Panc1 (cell line): ENCODE results near the gene KDM2A. TPM values are rescaled to one million over a fixed set of nuclear protein-coding genes. Genes with fewer than 3 reads are reported as not detected.

Experiments
- ATAC-seq: fragments of 200-7000 bp; cut with Tn5 transposase; 2 replicates; pipeline ENCODE4 v1.9.1; 2020; ENCODE audit warnings: mild to moderate bottlenecking, moderate library complexity
- BruUV-seq: library from RNA; stranded (reverse); fragments of 400-500 nt; replicated peaks from 2 replicates; lab custom pipeline; 2021; lab: Mats Ljungman, UMichigan
- CTCF ChIA-PET: fragments of 300-600 bp; sonication (Branson Sonifier 250); formaldehyde crosslinking; loops from one replicate; lab custom pipeline; 2022; ENCODE audit warnings: antibody characterized with exemption; lab: Charles Lee
- POLR2A ChIA-PET: fragments of 300-600 bp; sonication (Branson Sonifier 250); formaldehyde crosslinking; loops from one replicate; lab custom pipeline; 2022; ENCODE audit warnings: antibody characterized with exemption; lab: Charles Lee
- DNase-seq: peaks from one replicate; pipeline ENCODE4 v3.0.0-alpha.2; 2010; ENCODE audit warnings: low read depth, low spot score
- H3K27ac ChIP-seq: 2 replicates; pipeline ENCODE4 v1.5.1; 2011; ENCODE audit warnings: mild to moderate bottlenecking, low read length, inconsistent platforms
- H3K27me3 ChIP-seq: fragments of 200-500 bp; sonication (Bioruptor generic); 2 replicates; pipeline ENCODE4 v1.6.0; 2014; ENCODE audit warnings: low read length, inconsistent platforms; ENCODE audit not compliant: control insufficient read depth, insufficient read depth
- H3K36me3 ChIP-seq: fragments of 200-500 bp; sonication (Bioruptor generic); 2 replicates; pipeline ENCODE4 v1.5.1; 2014; ENCODE audit warnings: inconsistent platforms, mild to moderate bottlenecking, low read length, moderate library complexity; ENCODE audit not compliant: control insufficient read depth, insufficient read depth
- H3K4me1 ChIP-seq: 2 replicates; pipeline ENCODE4 v1.5.1; 2011; ENCODE audit warnings: inconsistent platforms, mild to moderate bottlenecking, low read length, moderate library complexity; ENCODE audit not compliant: control insufficient read depth, insufficient read depth
- H3K4me3 ChIP-seq, 2 experiments: 2 replicates each; pipeline ENCODE4 v1.5.1; 2011 to 2012; ENCODE audit warnings: low read depth in 2 of 2, low read length in 2 of 2, mild to moderate bottlenecking in 2 of 2, inconsistent platforms in 1 of 2, moderate library complexity in 1 of 2
- H3K9me3 ChIP-seq: fragments of 200-500 bp; sonication (Bioruptor generic); 2 replicates; pipeline ENCODE4 v1.5.1; 2014; ENCODE audit warnings: low read depth, mild to moderate bottlenecking, inconsistent platforms, low read length, moderate library complexity; ENCODE audit not compliant: control insufficient read depth, insufficient read depth
- CTCF ChIP-seq: fragments of 450-650 bp; IDR thresholded peaks from 2 replicates; pipeline ENCODE4 v1.5.1; 2017; ENCODE audit warnings: mild to moderate bottlenecking
- POLR2AphosphoS5 ChIP-seq: IDR thresholded peaks from 2 replicates; pipeline ENCODE4 v1.6.1; 2012; ENCODE audit warnings: mild to moderate bottlenecking, low read depth, low read length, moderate library complexity
- SIN3A ChIP-seq: IDR thresholded peaks from 2 replicates; pipeline ENCODE4 v1.6.1; 2012; ENCODE audit warnings: low read depth, mild to moderate bottlenecking, low read length, moderate library complexity, borderline replicate concordance; ENCODE audit not compliant: insufficient read depth
- TCF7L2 ChIP-seq: IDR thresholded peaks from 2 replicates; pipeline ENCODE4 v1.6.1; 2011; ENCODE audit warnings: mild to moderate bottlenecking, low read depth, low read length, inconsistent platforms
- in situ Hi-C: cut with HindIII; loops from 2 replicates; pipeline ENCODE4 v1.10.0; 2016; ENCODE audit warnings: low sequenced_read_pairs, low pct_unique_long_range_greater_than_20kb
- intact Hi-C: fragments of 100-400 bp; cut with micrococcal nuclease; formaldehyde crosslinking; loops from one replicate; pipeline ENCODE4 v1.10.0; 2022; ENCODE audit not compliant: unreplicated experiment
- total RNA-seq: library from RNA; stranded (reverse); gene quantifications from one replicate; pipeline ENCODE4 v1.2.1, GENCODE V29; 2021; ENCODE audit not compliant: unreplicated experiment
- TF ChIP-seq, protein P1 (sequence below), 2 experiments: IDR thresholded peaks; 2 replicates each; pipeline ENCODE4 v1.6.1; 2011 to 2012; ENCODE audit warnings: low read depth in 2 of 2, control low read depth in 1 of 2, low read length in 1 of 2, mild to moderate bottlenecking in 1 of 2, moderate library complexity in 1 of 2; ENCODE audit not compliant: insufficient read depth in 1 of 2

Gene KDM2A
- total RNA-seq, 1 experiment from 2014 or later: 112 TPM

DNA sequence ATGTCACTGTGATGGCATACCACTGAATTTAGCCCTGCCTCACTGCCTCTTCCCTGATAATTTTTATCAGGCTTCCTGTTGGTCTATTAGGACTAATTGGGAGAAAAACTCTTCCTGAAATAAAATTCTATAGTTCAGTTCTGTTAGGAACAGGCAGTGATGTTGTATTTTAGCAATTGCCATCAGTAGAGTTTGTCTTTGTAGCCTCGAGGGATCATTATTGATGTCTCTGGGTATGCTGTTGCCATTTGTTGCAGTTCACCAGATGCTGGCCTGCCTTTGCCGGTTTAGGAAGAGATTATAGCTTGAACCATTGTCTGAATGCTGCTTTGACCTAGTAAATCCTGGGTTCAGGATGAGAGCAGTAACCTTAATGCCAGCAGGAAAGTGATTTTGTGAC lies 41.0 kb downstream of the KDM2A start:
- H3K36me3 ChIP-seq: no peaks in the 10 kb centered on the region
- ChIA-PET CTCF (no interaction called here), POLR2A (no interaction called here)
- no peaks in the 10 kb centered on the region for H3K9me3 ChIP-seq
- ATAC-seq (no peak), DNase-seq (no peak)
- no TSS peak for BruUV-seq
- no peak overlapping the region for H3K4me3 ChIP-seq
- H3K4me1 ChIP-seq: no peaks in the 10 kb centered on the region; the same call in 1 of the 2 replicates
- intact Hi-C loops: no loop called here
- in situ Hi-C loops: loop anchor here (10.0 kb wide), 1 partner anchor 75 kb away; no protein-coding TSS in a partner anchor
- H3K27me3 ChIP-seq: no peaks in the 10 kb centered on the region
- H3K27ac ChIP-seq: no peak overlapping the region
- TF ChIP-seq SIN3A (no peak), POLR2AphosphoS5 (no peak), CTCF (no peak), TCF7L2 (no peak)
- TF ChIP-seq, protein P1, sequence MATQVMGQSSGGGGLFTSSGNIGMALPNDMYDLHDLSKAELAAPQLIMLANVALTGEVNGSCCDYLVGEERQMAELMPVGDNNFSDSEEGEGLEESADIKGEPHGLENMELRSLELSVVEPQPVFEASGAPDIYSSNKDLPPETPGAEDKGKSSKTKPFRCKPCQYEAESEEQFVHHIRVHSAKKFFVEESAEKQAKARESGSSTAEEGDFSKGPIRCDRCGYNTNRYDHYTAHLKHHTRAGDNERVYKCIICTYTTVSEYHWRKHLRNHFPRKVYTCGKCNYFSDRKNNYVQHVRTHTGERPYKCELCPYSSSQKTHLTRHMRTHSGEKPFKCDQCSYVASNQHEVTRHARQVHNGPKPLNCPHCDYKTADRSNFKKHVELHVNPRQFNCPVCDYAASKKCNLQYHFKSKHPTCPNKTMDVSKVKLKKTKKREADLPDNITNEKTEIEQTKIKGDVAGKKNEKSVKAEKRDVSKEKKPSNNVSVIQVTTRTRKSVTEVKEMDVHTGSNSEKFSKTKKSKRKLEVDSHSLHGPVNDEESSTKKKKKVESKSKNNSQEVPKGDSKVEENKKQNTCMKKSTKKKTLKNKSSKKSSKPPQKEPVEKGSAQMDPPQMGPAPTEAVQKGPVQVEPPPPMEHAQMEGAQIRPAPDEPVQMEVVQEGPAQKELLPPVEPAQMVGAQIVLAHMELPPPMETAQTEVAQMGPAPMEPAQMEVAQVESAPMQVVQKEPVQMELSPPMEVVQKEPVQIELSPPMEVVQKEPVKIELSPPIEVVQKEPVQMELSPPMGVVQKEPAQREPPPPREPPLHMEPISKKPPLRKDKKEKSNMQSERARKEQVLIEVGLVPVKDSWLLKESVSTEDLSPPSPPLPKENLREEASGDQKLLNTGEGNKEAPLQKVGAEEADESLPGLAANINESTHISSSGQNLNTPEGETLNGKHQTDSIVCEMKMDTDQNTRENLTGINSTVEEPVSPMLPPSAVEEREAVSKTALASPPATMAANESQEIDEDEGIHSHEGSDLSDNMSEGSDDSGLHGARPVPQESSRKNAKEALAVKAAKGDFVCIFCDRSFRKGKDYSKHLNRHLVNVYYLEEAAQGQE (IDR thresholded peaks at IDR 0.05; ENCODE audit: insufficient read depth in 1 of 2, low read depth in 2 of 2, low read length in 1 of 2): no peak

DNA sequence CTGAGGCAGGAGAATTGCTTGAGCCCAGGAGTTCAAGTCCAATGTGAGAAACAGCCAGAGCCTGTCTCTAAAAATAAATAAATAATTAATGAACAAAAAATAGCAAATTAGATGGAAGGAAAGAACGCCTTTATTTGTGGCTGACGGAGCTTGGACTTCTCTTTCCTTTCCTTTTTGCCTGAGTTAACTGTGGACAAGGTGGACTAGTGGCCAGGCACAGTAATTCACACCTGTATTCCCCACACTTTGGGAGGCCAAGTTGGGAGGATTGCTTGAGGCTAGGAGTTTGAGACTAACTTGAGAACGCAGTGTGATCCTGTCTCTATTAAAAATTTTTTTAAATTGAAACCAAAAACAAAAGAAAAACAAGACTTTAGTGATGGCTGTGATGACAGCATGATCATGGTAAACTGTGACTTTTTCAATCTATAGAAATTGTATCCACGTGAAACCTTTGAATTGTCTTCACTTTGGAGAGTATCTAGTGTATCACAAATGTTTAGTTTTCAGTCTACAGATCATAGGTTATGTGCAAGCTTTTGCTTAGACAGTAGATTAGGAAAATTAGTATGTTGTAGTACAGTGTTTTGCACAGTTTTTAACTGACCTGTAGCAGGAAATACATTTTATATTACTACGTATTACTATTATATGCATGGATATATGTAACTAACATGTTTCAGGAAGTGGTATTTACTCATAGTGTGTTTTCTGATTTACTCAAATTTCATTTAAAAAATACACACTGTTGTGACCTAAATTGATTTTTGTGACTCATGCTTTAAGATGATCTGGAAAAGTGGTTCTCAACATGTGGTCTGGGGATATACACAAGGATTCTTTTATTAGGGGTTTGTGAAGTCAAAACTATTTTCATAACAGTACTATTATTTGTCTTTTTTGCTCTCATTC lies 42.1 kb downstream of the KDM2A start:
- intact Hi-C loops: no loop called here
- no peak overlapping the region for H3K27ac ChIP-seq
- DNase-seq (no peak), ATAC-seq (no peak)
- no peak overlapping the region for H3K4me3 ChIP-seq
- H3K27me3 ChIP-seq: no peaks in the 10 kb centered on the region
- POLR2A ChIA-PET: no interaction called here
- BruUV-seq: TSS peak; percentile 16
- no peaks in the 10 kb centered on the region for H3K9me3 ChIP-seq
- no peaks in the 10 kb centered on the region; the same call in 1 of the 2 replicates for H3K4me1 ChIP-seq
- H3K36me3 ChIP-seq: no peaks in the 10 kb centered on the region
- CTCF ChIA-PET: interaction anchor here (0.6 to 0.9 kb wide), 3 partner anchors 13 to 29 kb away, joined by 3 to 6 read pairs (median 3); no protein-coding TSS in a partner anchor
- in situ Hi-C loops: loop anchor here (10.0 kb wide), 1 partner anchor 74 kb away; no protein-coding TSS in a partner anchor
- TF ChIP-seq, protein P1 (IDR thresholded peaks at IDR 0.05; ENCODE audit: insufficient read depth in 1 of 2, low read depth in 2 of 2, low read length in 1 of 2): no peak
- TF ChIP-seq TCF7L2 (no peak), CTCF (no peak), SIN3A (no peak), POLR2AphosphoS5 (no peak)
